H9 (cell line): ENCODE measurements around the gene SMC1B. TPM values are rescaled to one million over a fixed set of nuclear protein-coding genes. Genes with fewer than 3 reads are reported as not detected.

ENCODE experiments used
- DNase-seq: peaks from one replicate; pipeline ENCODE4 v3.0.0-alpha.2; 2017
- H2AFZ ChIP-seq: one replicate; pipeline ENCODE4 v1.6.1; 2013; ENCODE audit warnings: mild to moderate bottlenecking, low read length, control low read depth, moderate library complexity
- H2AK5ac ChIP-seq: 2 replicates; pipeline ENCODE4 v1.6.1; 2013; ENCODE audit warnings: low read length, control low read depth, mixed read lengths; ENCODE audit not compliant: insufficient read length
- H2BK120ac ChIP-seq: one replicate; pipeline ENCODE4 v1.6.1; 2013; ENCODE audit warnings: low read depth, mild to moderate bottlenecking, low read length, control low read depth, inconsistent platforms; ENCODE audit not compliant: poor library complexity, severe bottlenecking
- H2BK12ac ChIP-seq: 2 replicates; pipeline ENCODE4 v1.6.1; 2013; ENCODE audit warnings: low read length, control low read depth, mixed read lengths, low read depth; ENCODE audit not compliant: insufficient read length
- H2BK15ac ChIP-seq: 2 replicates; pipeline ENCODE4 v1.6.1; 2013; ENCODE audit warnings: low read depth, low read length, control low read depth
- H2BK20ac ChIP-seq: one replicate; pipeline ENCODE4 v1.6.1; 2013; ENCODE audit warnings: low read depth, mild to moderate bottlenecking, low read length, control low read depth, inconsistent platforms; ENCODE audit not compliant: poor library complexity, severe bottlenecking
- H2BK5ac ChIP-seq: 2 replicates; pipeline ENCODE4 v1.6.1; 2013; ENCODE audit warnings: low read length, control low read depth, mixed read lengths; ENCODE audit not compliant: insufficient read length
- H3K14ac ChIP-seq: 2 replicates; pipeline ENCODE4 v1.6.1; 2013; ENCODE audit warnings: low read length, control low read depth; ENCODE audit not compliant: insufficient read depth
- H3K18ac ChIP-seq: 2 replicates; pipeline ENCODE4 v1.6.1; 2013; ENCODE audit warnings: low read depth, mild to moderate bottlenecking, mixed read lengths, low read length, control low read depth; ENCODE audit not compliant: insufficient read length
- H3K23ac ChIP-seq: 2 replicates; pipeline ENCODE4 v1.6.1; 2013; ENCODE audit warnings: low read length, control low read depth, mixed read lengths, low read depth; ENCODE audit not compliant: insufficient read length
- H3K23me2 ChIP-seq: 2 replicates; pipeline ENCODE4 v1.6.1; 2013; ENCODE audit warnings: low read depth, mild to moderate bottlenecking, mixed read lengths, low read length, control low read depth; ENCODE audit not compliant: insufficient read length, poor library complexity, severe bottlenecking
- H3K27ac ChIP-seq: 2 replicates; pipeline ENCODE4 v1.5.1; 2013; ENCODE audit warnings: low read length, control low read depth, mixed read lengths, low read depth; ENCODE audit not compliant: insufficient read length
- H3K27me3 ChIP-seq: 2 replicates; pipeline ENCODE4 v1.6.1; 2013; ENCODE audit warnings: low read length, control low read depth, inconsistent platforms; ENCODE audit not compliant: insufficient read depth
- H3K4ac ChIP-seq: 2 replicates; pipeline ENCODE4 v1.6.1; 2013; ENCODE audit warnings: low read depth, mild to moderate bottlenecking, control low read depth, inconsistent platforms, low read length, moderate library complexity
- H3K4me1 ChIP-seq: 2 replicates; pipeline ENCODE4 v1.6.1; 2013; ENCODE audit warnings: low read length, control low read depth, inconsistent platforms; ENCODE audit not compliant: insufficient read depth
- H3K4me2 ChIP-seq: 2 replicates; pipeline ENCODE4 v1.6.1; 2013; ENCODE audit warnings: low read length, control low read depth, mixed read lengths; ENCODE audit not compliant: insufficient read length, insufficient read depth
- H3K56ac ChIP-seq: 2 replicates; pipeline ENCODE4 v1.6.1; 2013; ENCODE audit warnings: low read depth, mild to moderate bottlenecking, mixed read lengths, low read length, control low read depth; ENCODE audit not compliant: insufficient read length
- H3K79me1 ChIP-seq: 2 replicates; pipeline ENCODE4 v1.6.1; 2013; ENCODE audit warnings: low read depth, mild to moderate bottlenecking, moderate library complexity, low read length, control low read depth, inconsistent platforms; ENCODE audit not compliant: insufficient read depth, poor library complexity, severe bottlenecking
- H3K79me2 ChIP-seq: 2 replicates; pipeline ENCODE4 v1.6.1; 2013; ENCODE audit warnings: low read length, control low read depth, inconsistent platforms; ENCODE audit not compliant: insufficient read depth
- H3K9ac ChIP-seq: 2 replicates; pipeline ENCODE4 v1.6.1; 2013; ENCODE audit warnings: low read length, control low read depth, mixed read lengths; ENCODE audit not compliant: insufficient read length; ENCODE audit errors: extremely low read depth
- H3K9me3 ChIP-seq: one replicate; pipeline ENCODE4 v1.6.1; 2013; ENCODE audit warnings: low read depth, low read length, inconsistent platforms; ENCODE audit not compliant: control insufficient read depth
- H3T11ph ChIP-seq: one replicate; pipeline ENCODE4 v1.6.1; 2013; ENCODE audit warnings: mild to moderate bottlenecking, low read length, control low read depth, inconsistent platforms
- H4K20me1 ChIP-seq: one replicate; pipeline ENCODE4 v1.6.1; 2013; ENCODE audit not compliant: control insufficient read depth, insufficient read length, insufficient read depth
- H4K5ac ChIP-seq: 2 replicates; pipeline ENCODE4 v1.6.1; 2013; ENCODE audit warnings: low read depth, mild to moderate bottlenecking, mixed read lengths, low read length, control low read depth; ENCODE audit not compliant: insufficient read length
- H4K8ac ChIP-seq: replicated peaks from 2 replicates; pipeline ENCODE4 v1.6.1; 2013; ENCODE audit warnings: low read length, control low read depth, mixed read lengths, low read depth; ENCODE audit not compliant: insufficient read length
- H4K91ac ChIP-seq: 2 replicates; pipeline ENCODE4 v1.6.1; 2013; ENCODE audit warnings: low read depth, mild to moderate bottlenecking, moderate library complexity, mixed read lengths, low read length, control low read depth; ENCODE audit not compliant: insufficient read length
- H3K27ac Mint-ChIP-seq, 3 experiments: 2 replicates in 2 of 3; 3 replicates in 1 of 3; pipeline ENCODE4 v1.8.0; 2020 to 2021; ENCODE audit warnings: mixed read lengths in 3 of 3, mild to moderate bottlenecking in 1 of 3, moderate library complexity in 1 of 3
- H3K27me3 Mint-ChIP-seq: 2 replicates; pipeline ENCODE4 v1.8.0; 2021; ENCODE audit warnings: low read depth, mild to moderate bottlenecking, moderate library complexity, mixed read lengths
- H3K36me3 Mint-ChIP-seq, 3 experiments: 2 replicates in 2 of 3; 3 replicates in 1 of 3; pipeline ENCODE4 v1.8.0; 2020 to 2021; ENCODE audit warnings: low read depth in 3 of 3, mixed read lengths in 3 of 3; ENCODE audit not compliant: insufficient read depth in 1 of 3
- H3K4me1 Mint-ChIP-seq, 2 experiments: 2 replicates each; pipeline ENCODE4 v1.8.0; 2020; ENCODE audit warnings: mixed read lengths in 2 of 2
- H3K4me3 Mint-ChIP-seq, 2 experiments: 2 replicates in 1 of 2; 3 replicates in 1 of 2; pipeline ENCODE4 v1.8.0; 2020 to 2021; ENCODE audit warnings: mild to moderate bottlenecking in 2 of 2, mixed read lengths in 2 of 2, moderate library complexity in 1 of 2
- H3K9me3 Mint-ChIP-seq, 2 experiments: 2 replicates in 1 of 2; 3 replicates in 1 of 2; pipeline ENCODE4 v1.8.0; 2020; ENCODE audit warnings: mild to moderate bottlenecking in 2 of 2, mixed read lengths in 2 of 2, moderate library complexity in 1 of 2
- WGBS: extraction: QIAGEN DNeasy Blood & Tissue Kit; methylation state at CpG from one replicate; pipeline ENCODE4 v1.1.7; 2013; ENCODE audit warnings: missing lambda C conversion rate, low lambda C conversion rate, mixed read lengths; ENCODE audit not compliant: insufficient read length; ENCODE audit errors: extremely low coverage; 5-methylcytosine and 5-hydroxymethylcytosine counted together
- total RNA-seq: library from RNA; stranded (reverse); gene quantifications from 2 replicates; pipeline ENCODE4 v1.2.1, GENCODE V29; 2021
- TF ChIP-seq, protein P1 (sequence below): fragments of 200-600 bp; sonication (generic); conservative IDR thresholded peaks from 3 replicates; pipeline ENCODE4 v1.8.0; 2021; ENCODE audit warnings: antibody characterized with exemption, mild to moderate bottlenecking

SMC1B gene
- total RNA-seq, 1 experiment from 2014 or later, result not detected

GRCh38 chr22:45324311-45324711, 89.1 kb downstream of the SMC1B start:
- no peak overlapping the region for H4K8ac ChIP-seq
- no peak overlapping the region for H2BK12ac ChIP-seq
- no peak for DNase-seq
- no peak overlapping the region for H3K4me2 ChIP-seq
- TF ChIP-seq, protein P1, sequence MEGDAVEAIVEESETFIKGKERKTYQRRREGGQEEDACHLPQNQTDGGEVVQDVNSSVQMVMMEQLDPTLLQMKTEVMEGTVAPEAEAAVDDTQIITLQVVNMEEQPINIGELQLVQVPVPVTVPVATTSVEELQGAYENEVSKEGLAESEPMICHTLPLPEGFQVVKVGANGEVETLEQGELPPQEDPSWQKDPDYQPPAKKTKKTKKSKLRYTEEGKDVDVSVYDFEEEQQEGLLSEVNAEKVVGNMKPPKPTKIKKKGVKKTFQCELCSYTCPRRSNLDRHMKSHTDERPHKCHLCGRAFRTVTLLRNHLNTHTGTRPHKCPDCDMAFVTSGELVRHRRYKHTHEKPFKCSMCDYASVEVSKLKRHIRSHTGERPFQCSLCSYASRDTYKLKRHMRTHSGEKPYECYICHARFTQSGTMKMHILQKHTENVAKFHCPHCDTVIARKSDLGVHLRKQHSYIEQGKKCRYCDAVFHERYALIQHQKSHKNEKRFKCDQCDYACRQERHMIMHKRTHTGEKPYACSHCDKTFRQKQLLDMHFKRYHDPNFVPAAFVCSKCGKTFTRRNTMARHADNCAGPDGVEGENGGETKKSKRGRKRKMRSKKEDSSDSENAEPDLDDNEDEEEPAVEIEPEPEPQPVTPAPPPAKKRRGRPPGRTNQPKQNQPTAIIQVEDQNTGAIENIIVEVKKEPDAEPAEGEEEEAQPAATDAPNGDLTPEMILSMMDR, result no peak
- Mint-ChIP-seq H3K27me3 (no peaks in the 10 kb centered on the region), H3K4me3 (no peak overlapping the region), H3K9me3 (no peaks in the 10 kb centered on the region), H3K27ac (peak overlapping the region in 1 of 3 experiments; percentile 51; a peak in 2 of 7 replicates), H3K4me1 (peaks cover 3 to 5% of the 10 kb centered on the region in 2 experiments; a peak in 3 of 4 replicates), H3K36me3 (peaks cover 23 to 54% (median 50%) of the 10 kb centered on the region in 3 experiments; a peak in 6 of 7 replicates)
- H4K5ac ChIP-seq, result no peak overlapping the region
- H3K14ac ChIP-seq, result no peak overlapping the region
- H4K91ac ChIP-seq, result no peak overlapping the region
- H3K9me3 ChIP-seq, result no peaks in the 10 kb centered on the region
- no peaks in the 10 kb centered on the region for H3K4me1 ChIP-seq
- H2AFZ ChIP-seq, result no peak overlapping the region
- no peaks in the 10 kb centered on the region for H4K20me1 ChIP-seq
- H3K79me2 ChIP-seq, result no peaks in the 10 kb centered on the region
- WGBS, result no CpG with 5 or more reads among the region's 12 CpGs
- no peak overlapping the region for H3K23ac ChIP-seq
- no peak overlapping the region for H3K18ac ChIP-seq
- no peak overlapping the region for H3K27ac ChIP-seq
- H3K4ac ChIP-seq, result no peak overlapping the region
- no peak overlapping the region for H2BK120ac ChIP-seq
- no peak overlapping the region for H3T11ph ChIP-seq
- H3K9ac ChIP-seq, result no peak overlapping the region
- no peak overlapping the region for H2BK15ac ChIP-seq
- no peak overlapping the region for H2BK5ac ChIP-seq
- H2AK5ac ChIP-seq, result no peak overlapping the region
- peaks cover 5% of the 10 kb centered on the region for H3K79me1 ChIP-seq
- no peak overlapping the region for H2BK20ac ChIP-seq
- H3K56ac ChIP-seq, result no peak overlapping the region
- H3K23me2 ChIP-seq, result no peaks in the 10 kb centered on the region
- H3K27me3 ChIP-seq, result no peaks in the 10 kb centered on the region
